Measurements from ENCODE around the gene BTG3. TPM values are rescaled to one million over a fixed set of nuclear protein-coding genes. Genes with fewer than 3 reads are reported as not detected.

BTG3 gene
- total and polyA plus RNA-seq, 8 donors, result 15.2 to 110 (median 28.1) TPM

- Histone ChIP-seq H3K4me3 (no peak overlapping the region), H3K27ac (no peak overlapping the region), H3K36me3 (no peaks in the 10 kb centered on the region), H3K4me1 (peaks cover 0 to 10% (median 3%) of the 10 kb centered on the region in 4 donors), H3K27me3 (no peaks in the 10 kb centered on the region), H3K9me3 (no peaks in the 10 kb centered on the region)
- intact Hi-C loops (cut with DNase I; ENCODE audit: low total_unique reads), result no loop called here
- TF ChIP-seq EP300 (IDR thresholded peaks at IDR 0.05) (no peak), POLR2AphosphoS5 (IDR thresholded peaks at IDR 0.05) (no peak)
- TF ChIP-seq, protein P1, sequence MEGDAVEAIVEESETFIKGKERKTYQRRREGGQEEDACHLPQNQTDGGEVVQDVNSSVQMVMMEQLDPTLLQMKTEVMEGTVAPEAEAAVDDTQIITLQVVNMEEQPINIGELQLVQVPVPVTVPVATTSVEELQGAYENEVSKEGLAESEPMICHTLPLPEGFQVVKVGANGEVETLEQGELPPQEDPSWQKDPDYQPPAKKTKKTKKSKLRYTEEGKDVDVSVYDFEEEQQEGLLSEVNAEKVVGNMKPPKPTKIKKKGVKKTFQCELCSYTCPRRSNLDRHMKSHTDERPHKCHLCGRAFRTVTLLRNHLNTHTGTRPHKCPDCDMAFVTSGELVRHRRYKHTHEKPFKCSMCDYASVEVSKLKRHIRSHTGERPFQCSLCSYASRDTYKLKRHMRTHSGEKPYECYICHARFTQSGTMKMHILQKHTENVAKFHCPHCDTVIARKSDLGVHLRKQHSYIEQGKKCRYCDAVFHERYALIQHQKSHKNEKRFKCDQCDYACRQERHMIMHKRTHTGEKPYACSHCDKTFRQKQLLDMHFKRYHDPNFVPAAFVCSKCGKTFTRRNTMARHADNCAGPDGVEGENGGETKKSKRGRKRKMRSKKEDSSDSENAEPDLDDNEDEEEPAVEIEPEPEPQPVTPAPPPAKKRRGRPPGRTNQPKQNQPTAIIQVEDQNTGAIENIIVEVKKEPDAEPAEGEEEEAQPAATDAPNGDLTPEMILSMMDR (IDR thresholded peaks at IDR 0.05), result peak in 5 of 7 experiments; percentile 9 to 62 (median 60)
- peak in 1 of 2 donors; percentile 80 for DNase-seq
- 0 to 5% (median 3%) methylated on average over 3 of the region's 3 CpGs for WGBS, 5 donors
These were observed 26.7 kb downstream of the BTG3 start for GRCh38 chr21:17585875-17586450.

GRCh38 chr21:17583898-17584297 lies 28.8 kb downstream of the BTG3 start:
- no peak for DNase-seq
- intact Hi-C loops (cut with DNase I; ENCODE audit: low total_unique reads), result loop anchor here (5.0 kb wide), 1 partner anchor 197 kb away; no protein-coding TSS in a partner anchor
- 48 to 72% (median 63%) methylated on average over 3 of the region's 3 CpGs for WGBS, 5 donors
- Histone ChIP-seq H3K27me3 (no peaks in the 10 kb centered on the region), H3K27ac (no peak overlapping the region), H3K4me3 (no peak overlapping the region), H3K4me1 (no peaks in the 10 kb centered on the region), H3K9me3 (no peaks in the 10 kb centered on the region), H3K36me3 (peaks cover 0 to 4% (median 0%) of the 10 kb centered on the region in 4 donors)
- TF ChIP-seq POLR2A (IDR thresholded peaks at IDR 0.05) (no peak), EP300 (IDR thresholded peaks at IDR 0.05) (no peak), POLR2AphosphoS5 (IDR thresholded peaks at IDR 0.05) (no peak)
- TF ChIP-seq, protein P1 (IDR thresholded peaks at IDR 0.05), result no peak

GRCh38 chr21:17580319-17580718 lies 32.4 kb downstream of the BTG3 start:
- Histone ChIP-seq H3K27ac (no peak overlapping the region), H3K4me1 (peaks cover 0 to 7% (median 0%) of the 10 kb centered on the region in 4 donors), H3K36me3 (peaks cover 0 to 4% (median 0%) of the 10 kb centered on the region in 4 donors), H3K27me3 (no peaks in the 10 kb centered on the region), H3K9me3 (no peaks in the 10 kb centered on the region), H3K4me3 (no peak overlapping the region)
- intact Hi-C loops (cut with DNase I; ENCODE audit: low total_unique reads), result loop anchor here (5.0 kb wide), 1 partner anchor 193 kb away; no protein-coding TSS in a partner anchor
- DNase-seq, result no peak
- no peak for TF ChIP-seq POLR2AphosphoS5 (IDR thresholded peaks at IDR 0.05)
- WGBS, 5 donors, result 95 to 97% (median 96%) methylated on average over 8 of the region's 8 CpGs

GRCh38 chr21:17578876-17579275 lies 33.8 kb downstream of the BTG3 start:
- WGBS, 5 donors, result 61 to 66% (median 65%) methylated on average over 2 of the region's 2 CpGs

More at GRCh38 chr21:17578876-17579275, 33.8 kb downstream of the BTG3 start:
- Histone ChIP-seq H3K4me3 (no peak overlapping the region), H3K27me3 (no peaks in the 10 kb centered on the region), H3K9me3 (no peaks in the 10 kb centered on the region), H3K4me1 (peaks cover 0 to 7% (median 0%) of the 10 kb centered on the region in 4 donors), H3K27ac (no peak overlapping the region), H3K36me3 (peaks cover 0 to 4% (median 0%) of the 10 kb centered on the region in 4 donors)
- DNase-seq, result no peak
- intact Hi-C loops (cut with DNase I; ENCODE audit: low total_unique reads), result no loop called here
- TF ChIP-seq EP300 (IDR thresholded peaks at IDR 0.05), result no peak
- TF ChIP-seq POLR2AphosphoS5 (IDR thresholded peaks at IDR 0.05), result no peak
- TF ChIP-seq POLR2A (IDR thresholded peaks at IDR 0.05), result no peak
- TF ChIP-seq, protein P1 (IDR thresholded peaks at IDR 0.05), result no peak
